Common myeloid progenitor, CD34-positive (primary cell): ENCODE results near the gene KCTD6.

Source experiments
- CTCF ChIA-PET: fragments of 350-600 bp; sonication (Branson Sonifier 250); formaldehyde crosslinking; loops from one replicate; lab custom pipeline; 2021; ENCODE audit warnings: antibody characterized with exemption; lab: Charles Lee
- POLR2A ChIA-PET: fragments of 350-600 bp; sonication (Branson Sonifier 250); formaldehyde crosslinking; loops from one replicate; lab custom pipeline; 2021; ENCODE audit warnings: antibody characterized with exemption; lab: Charles Lee
- DNase-seq, 3 donors: peaks; one replicate each; pipeline versions ENCODE4 v3.0.0 to v3.0.0-alpha.2; 2013
- H3K27ac ChIP-seq, 2 experiments: 1 replicate in 1 of 2; 2 replicates in 1 of 2; pipeline ENCODE4 v1.7.0; 2013; ENCODE audit warnings: inconsistent platforms in 2 of 2, low read length in 2 of 2, mild to moderate bottlenecking in 2 of 2, low read depth in 1 of 2, moderate library complexity in 1 of 2; ENCODE audit not compliant: severe bottlenecking in 2 of 2, insufficient read depth in 1 of 2, poor library complexity in 1 of 2
- H3K27me3 ChIP-seq, 5 experiments: replicated peaks in 2 of 5; 1 replicate in 3 of 5; 2 replicates in 2 of 5; pipeline versions ENCODE4 v1.6.1 to v1.7.0; 2013; ENCODE audit warnings: low read length in 4 of 5, mild to moderate bottlenecking in 2 of 5, moderate library complexity in 2 of 5, inconsistent platforms in 1 of 5; ENCODE audit not compliant: insufficient read depth in 5 of 5, control insufficient read depth in 4 of 5
- H3K36me3 ChIP-seq, 4 experiments: 1 replicate in 2 of 4; 2 replicates in 2 of 4; pipeline versions ENCODE4 v1.6.1 to v1.7.0; 2013; ENCODE audit warnings: low read length in 3 of 4, control low read depth in 1 of 4, mild to moderate bottlenecking in 1 of 4; ENCODE audit not compliant: control insufficient read depth in 4 of 4, insufficient read depth in 4 of 4
- H3K4me1 ChIP-seq, 4 experiments: 1 replicate in 3 of 4; 2 replicates in 1 of 4; pipeline versions ENCODE4 v1.6.1 to v1.7.1; 2013; ENCODE audit warnings: low read length in 3 of 4, mild to moderate bottlenecking in 3 of 4, control low read depth in 1 of 4, inconsistent platforms in 1 of 4, moderate library complexity in 1 of 4; ENCODE audit not compliant: control insufficient read depth in 4 of 4, insufficient read depth in 4 of 4; ENCODE audit errors: control extremely low read depth in 1 of 4
- H3K4me3 ChIP-seq, 7 experiments: 1 replicate in 4 of 7; 2 replicates in 3 of 7; pipeline versions ENCODE4 v1.5.1 to v1.7.0; 2013; ENCODE audit warnings: mild to moderate bottlenecking in 7 of 7, low read length in 6 of 7, moderate library complexity in 6 of 7, inconsistent platforms in 2 of 7, low read depth in 2 of 7, control low read depth in 1 of 7; ENCODE audit not compliant: insufficient read depth in 4 of 7, control insufficient read depth in 1 of 7; ENCODE audit errors: extremely low read depth in 1 of 7
- H3K9me3 ChIP-seq, 5 experiments: 1 replicate in 4 of 5; 2 replicates in 1 of 5; pipeline versions ENCODE4 v1.6.1 to v1.7.1; 2013; ENCODE audit warnings: low read length in 4 of 5, mild to moderate bottlenecking in 2 of 5, inconsistent platforms in 1 of 5, low read depth in 1 of 5, moderate library complexity in 1 of 5; ENCODE audit not compliant: control insufficient read depth in 4 of 5, insufficient read depth in 2 of 5; ENCODE audit errors: control extremely low read depth in 1 of 5
- WGBS: methylation state at CpG from one replicate; pipeline ENCODE4 v1.1.5; 2013; ENCODE audit not compliant: insufficient coverage; 5-methylcytosine and 5-hydroxymethylcytosine counted together

The KCTD6 gene

GRCh38 chr3:58494107-58494506 lies 2.2 kb downstream of the KCTD6 start:
- CTCF ChIA-PET: interaction anchor here (1.2 to 8.6 kb wide), 4 partner anchors 10 to 79 kb away, joined by 3 to 50 read pairs (median 4); no protein-coding TSS in a partner anchor
- POLR2A ChIA-PET: no interaction called here
- Histone ChIP-seq H3K27me3 (no peaks in the 10 kb centered on the region), H3K27ac (no peak overlapping the region), H3K4me3 (no peak overlapping the region), H3K4me1 (peaks cover 6 to 22% (median 14%) of the 10 kb centered on the region in 4 experiments), H3K36me3 (peaks cover 0 to 2% (median 0%) of the 10 kb centered on the region in 4 experiments), H3K9me3 (no peaks in the 10 kb centered on the region)
- DNase-seq: no peak
- WGBS: 86% methylated on average over 1 of the region's 3 CpGs

- POLR2A ChIA-PET: interaction anchor here (0.7 kb wide), 1 partner anchor 59 kb away, joined by 5 read pairs; no protein-coding TSS in a partner anchor
- Histone ChIP-seq H3K9me3 (no peaks in the 10 kb centered on the region), H3K27ac (no peak overlapping the region), H3K4me3 (no peak overlapping the region), H3K27me3 (no peaks in the 10 kb centered on the region), H3K36me3 (peaks cover 0 to 6% (median under 1%) of the 10 kb centered on the region in 4 experiments), H3K4me1 (peaks cover 6 to 22% (median 14%) of the 10 kb centered on the region in 4 experiments)
- CTCF ChIA-PET: interaction anchor here (0.6 to 8.6 kb wide), 4 partner anchors 10 to 388 kb away, joined by 3 to 50 read pairs (median 3); no protein-coding TSS in a partner anchor
- DNase-seq: no peak
- WGBS: 100% methylated on average over 2 of the region's 3 CpGs
Observed at GRCh38 chr3:58495101-58495500, 3.2 kb downstream of the KCTD6 start.

GRCh38 chr3:58496206-58496857 lies 4.4 kb downstream of the KCTD6 start:
- no peak for DNase-seq
- Histone ChIP-seq H3K4me3 (no peak overlapping the region), H3K27ac (no peak overlapping the region), H3K4me1 (peaks cover 6 to 18% (median 10%) of the 10 kb centered on the region in 4 experiments), H3K9me3 (no peaks in the 10 kb centered on the region), H3K27me3 (no peaks in the 10 kb centered on the region), H3K36me3 (peaks cover 3 to 12% (median 6%) of the 10 kb centered on the region in 4 experiments)
- CTCF ChIA-PET: interaction anchor here (0.7 to 8.6 kb wide), 2 partner anchors 17 to 37 kb away, joined by 4 to 50 read pairs; no protein-coding TSS in a partner anchor
- 100% methylated on average over 4 of the region's 5 CpGs for WGBS
- POLR2A ChIA-PET: no interaction called here

GRCh38 chr3:58497097-58497496 lies 5.2 kb downstream of the KCTD6 start:
- H3K4me1 ChIP-seq: peaks cover 6 to 15% (median 8%) of the 10 kb centered on the region in 4 experiments
- DNase-seq: no peak
- no peak overlapping the region for H3K4me3 ChIP-seq
- ChIA-PET POLR2A (no interaction called here), CTCF (interaction anchor here (1.0 to 8.6 kb wide), 4 partner anchors 31 to 190 kb away, joined by 3 to 50 read pairs (median 4); partner anchors contain the start of genes HTD2, PXK and RPP14)
- WGBS: 83% methylated on average over 1 of the region's 1 CpG
- no peaks in the 10 kb centered on the region for H3K27me3 ChIP-seq
- peaks cover 3 to 14% (median 8%) of the 10 kb centered on the region in 4 experiments for H3K36me3 ChIP-seq
- H3K9me3 ChIP-seq: no peaks in the 10 kb centered on the region
- no peak overlapping the region for H3K27ac ChIP-seq

DNA sequence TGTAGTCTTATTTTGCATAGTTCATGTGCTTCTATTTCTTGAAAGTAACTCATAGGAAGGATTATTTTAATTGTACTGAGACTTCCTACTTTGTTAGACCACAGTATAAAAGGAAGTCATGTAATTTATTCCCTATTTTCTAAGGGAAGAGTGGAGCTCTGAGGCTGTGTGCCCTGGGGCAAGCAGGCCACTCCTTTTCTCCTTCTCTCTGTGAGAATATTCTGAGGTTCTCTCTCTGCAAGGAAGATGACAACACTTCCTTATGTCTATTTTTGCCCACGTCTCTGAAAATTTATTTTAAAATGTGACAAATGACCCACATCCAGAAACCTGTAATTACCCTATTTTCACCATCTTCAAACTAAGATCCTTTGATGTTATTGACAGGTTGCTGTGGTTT lies 11.0 kb downstream of the KCTD6 start:
- Histone ChIP-seq H3K9me3 (no peaks in the 10 kb centered on the region), H3K4me1 (peaks cover 0 to 7% (median 5%) of the 10 kb centered on the region in 4 experiments), H3K4me3 (no peak overlapping the region), H3K36me3 (peaks cover 5 to 20% (median 7%) of the 10 kb centered on the region in 4 experiments), H3K27me3 (no peaks in the 10 kb centered on the region), H3K27ac (peak overlapping the region in 1 of 2 experiments; percentile 33)
- no peak for DNase-seq
- ChIA-PET POLR2A (no interaction called here), CTCF (interaction anchor here (1.7 kb wide), 1 partner anchor 11 kb away, joined by 4 read pairs; the partner anchor contains the start of gene KCTD6)
- WGBS: no CpG with 5 or more reads among the region's 1 CpG

DNA sequence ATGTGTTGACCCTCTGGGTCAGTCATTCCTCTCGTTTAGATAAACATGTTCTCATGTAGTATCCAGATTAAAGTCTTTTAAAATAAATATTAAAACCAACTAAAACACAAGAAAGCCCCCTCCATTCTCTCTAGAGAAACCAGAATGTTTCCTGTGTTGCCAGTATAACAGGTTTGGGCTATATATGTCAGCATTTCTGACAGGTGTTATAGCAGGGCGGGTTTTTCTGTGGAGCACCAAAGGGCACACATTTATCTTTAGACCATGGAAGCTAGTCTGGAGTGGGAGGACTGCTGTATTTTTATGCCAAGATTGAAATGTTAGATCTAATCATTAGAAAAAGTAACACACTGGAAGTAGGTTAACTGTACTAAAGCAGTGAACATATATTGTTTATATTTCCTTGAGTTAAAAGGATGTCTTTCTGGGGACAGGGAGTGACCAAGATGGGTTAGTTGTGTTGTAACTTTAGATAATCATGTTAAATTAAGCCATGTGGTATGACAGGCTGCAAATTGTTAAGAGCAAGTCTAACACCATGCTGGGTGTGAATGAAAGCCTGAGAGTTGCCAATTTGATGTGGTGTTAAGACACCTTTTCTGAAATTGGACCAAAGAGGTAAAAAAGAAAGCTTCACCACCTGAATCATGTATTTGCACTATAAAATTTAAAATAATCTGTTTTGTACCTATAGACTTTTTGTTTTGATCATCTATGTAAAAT lies 15.6 kb downstream of the KCTD6 start:
- H3K27ac ChIP-seq: no peak overlapping the region
- ChIA-PET POLR2A (no interaction called here), CTCF (interaction anchor here (1.1 to 1.8 kb wide), 4 partner anchors 21 to 106 kb away, joined by 3 to 5 read pairs (median 3); no protein-coding TSS in a partner anchor)
- WGBS: 83% methylated on average over 1 of the region's 2 CpGs
- DNase-seq: no peak
- no peak overlapping the region for H3K4me3 ChIP-seq
- no peaks in the 10 kb centered on the region for H3K27me3 ChIP-seq
- H3K36me3 ChIP-seq: peaks cover 0 to 14% (median 1%) of the 10 kb centered on the region in 4 experiments
- peaks cover 0 to 6% (median 4%) of the 10 kb centered on the region in 4 experiments for H3K4me1 ChIP-seq
- no peaks in the 10 kb centered on the region for H3K9me3 ChIP-seq
